Body of pancreas (tissue), 4 donors: ENCODE data around the gene PRDM16.

Source experiments
- POLR2A ChIP-seq, 3 donors: fragments of 450-650 bp; IDR thresholded peaks; one replicate each; pipeline ENCODE4 v1.6.1; 2016; ENCODE audit warnings: antibody characterized with exemption in 3 of 3, mild to moderate bottlenecking in 2 of 3
- TF ChIP-seq, protein P1 (sequence below), 7 experiments: fragments of 450-650 bp in 4 of 7; fragments of 200-600 bp in 3 of 7; sonication (generic) in 3 of 7; IDR thresholded peaks; one replicate each; pipeline ENCODE4 v1.5.1; 2016 to 2019; ENCODE audit warnings: antibody characterized with exemption in 7 of 7

GRCh38 chr1:3021233-3021671, 47.8 kb upstream of the PRDM16 start, which contains the start of gene ACTRT2:
- TF ChIP-seq, protein P1, sequence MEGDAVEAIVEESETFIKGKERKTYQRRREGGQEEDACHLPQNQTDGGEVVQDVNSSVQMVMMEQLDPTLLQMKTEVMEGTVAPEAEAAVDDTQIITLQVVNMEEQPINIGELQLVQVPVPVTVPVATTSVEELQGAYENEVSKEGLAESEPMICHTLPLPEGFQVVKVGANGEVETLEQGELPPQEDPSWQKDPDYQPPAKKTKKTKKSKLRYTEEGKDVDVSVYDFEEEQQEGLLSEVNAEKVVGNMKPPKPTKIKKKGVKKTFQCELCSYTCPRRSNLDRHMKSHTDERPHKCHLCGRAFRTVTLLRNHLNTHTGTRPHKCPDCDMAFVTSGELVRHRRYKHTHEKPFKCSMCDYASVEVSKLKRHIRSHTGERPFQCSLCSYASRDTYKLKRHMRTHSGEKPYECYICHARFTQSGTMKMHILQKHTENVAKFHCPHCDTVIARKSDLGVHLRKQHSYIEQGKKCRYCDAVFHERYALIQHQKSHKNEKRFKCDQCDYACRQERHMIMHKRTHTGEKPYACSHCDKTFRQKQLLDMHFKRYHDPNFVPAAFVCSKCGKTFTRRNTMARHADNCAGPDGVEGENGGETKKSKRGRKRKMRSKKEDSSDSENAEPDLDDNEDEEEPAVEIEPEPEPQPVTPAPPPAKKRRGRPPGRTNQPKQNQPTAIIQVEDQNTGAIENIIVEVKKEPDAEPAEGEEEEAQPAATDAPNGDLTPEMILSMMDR (IDR thresholded peaks at IDR 0.05), result no peak
- TF ChIP-seq POLR2A (IDR thresholded peaks at IDR 0.05), result no peak
